NCI-H774 (cell line): Measurements from ENCODE around the gene SFT2D3.
A peak's percentile ranks its signal among the peaks of the same experiment; 100 is the strongest.

Source experiments
- DNase-seq: peaks from one replicate; lab custom pipeline; 2025; lab: John Stamatoyannopoulos, UW

SFT2D3 gene

GRCh38 chr2:127707890-127708648 is 6.8 kb downstream of the SFT2D3 start:
- DNase-seq, result no peak

DNA sequence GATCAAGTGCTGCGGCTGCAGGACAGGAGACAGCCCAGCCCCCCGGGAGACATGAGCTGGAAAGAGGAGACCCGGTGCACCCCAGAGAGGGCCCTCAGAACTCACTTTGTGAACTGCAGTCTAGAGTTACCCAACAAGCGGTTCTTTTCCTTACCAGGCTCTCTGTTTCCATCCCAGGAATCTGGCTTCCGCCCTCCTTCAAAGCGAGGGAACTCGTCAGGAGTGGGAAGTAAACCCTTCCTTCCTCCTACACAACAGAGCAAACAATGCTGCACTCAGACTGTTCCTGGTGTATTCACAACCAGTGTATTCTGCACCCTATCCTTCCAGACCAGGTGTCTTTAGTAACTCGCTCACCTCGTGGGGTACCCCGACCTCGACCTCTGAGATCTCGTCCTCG is 8.0 kb downstream of the SFT2D3 start:
- no peak for DNase-seq

- no peak for DNase-seq
Observed at GRCh38 chr2:127712999-127713398, 11.7 kb downstream of the SFT2D3 start.

DNA sequence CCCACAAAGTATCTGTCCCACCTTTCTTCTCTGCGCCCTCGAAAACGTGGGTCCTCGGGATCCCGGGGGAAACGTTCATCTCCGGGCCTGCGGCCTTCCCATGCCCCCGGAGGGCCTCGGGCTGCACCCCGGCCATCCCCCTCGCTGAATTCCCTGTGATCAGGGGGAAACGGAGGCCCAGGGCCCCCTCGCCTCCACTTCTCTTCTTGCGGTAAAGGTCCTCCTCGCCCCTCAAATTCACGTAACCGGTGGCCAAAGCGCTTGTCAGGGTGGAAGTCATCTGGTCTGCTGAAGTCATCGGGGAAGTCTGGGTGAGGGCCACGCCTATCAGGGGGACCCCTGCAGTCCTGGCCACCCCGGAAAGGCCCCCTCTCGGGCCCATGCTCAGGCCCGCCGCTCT is 12.3 kb downstream of the SFT2D3 start:
- no peak for DNase-seq

GRCh38 chr2:127715778-127716449 is 14.6 kb downstream of the SFT2D3 start:
- DNase-seq, result no peak

GRCh38 chr2:127718271-127718670 is 17.0 kb downstream of the SFT2D3 start:
- DNase-seq, result no peak

DNA sequence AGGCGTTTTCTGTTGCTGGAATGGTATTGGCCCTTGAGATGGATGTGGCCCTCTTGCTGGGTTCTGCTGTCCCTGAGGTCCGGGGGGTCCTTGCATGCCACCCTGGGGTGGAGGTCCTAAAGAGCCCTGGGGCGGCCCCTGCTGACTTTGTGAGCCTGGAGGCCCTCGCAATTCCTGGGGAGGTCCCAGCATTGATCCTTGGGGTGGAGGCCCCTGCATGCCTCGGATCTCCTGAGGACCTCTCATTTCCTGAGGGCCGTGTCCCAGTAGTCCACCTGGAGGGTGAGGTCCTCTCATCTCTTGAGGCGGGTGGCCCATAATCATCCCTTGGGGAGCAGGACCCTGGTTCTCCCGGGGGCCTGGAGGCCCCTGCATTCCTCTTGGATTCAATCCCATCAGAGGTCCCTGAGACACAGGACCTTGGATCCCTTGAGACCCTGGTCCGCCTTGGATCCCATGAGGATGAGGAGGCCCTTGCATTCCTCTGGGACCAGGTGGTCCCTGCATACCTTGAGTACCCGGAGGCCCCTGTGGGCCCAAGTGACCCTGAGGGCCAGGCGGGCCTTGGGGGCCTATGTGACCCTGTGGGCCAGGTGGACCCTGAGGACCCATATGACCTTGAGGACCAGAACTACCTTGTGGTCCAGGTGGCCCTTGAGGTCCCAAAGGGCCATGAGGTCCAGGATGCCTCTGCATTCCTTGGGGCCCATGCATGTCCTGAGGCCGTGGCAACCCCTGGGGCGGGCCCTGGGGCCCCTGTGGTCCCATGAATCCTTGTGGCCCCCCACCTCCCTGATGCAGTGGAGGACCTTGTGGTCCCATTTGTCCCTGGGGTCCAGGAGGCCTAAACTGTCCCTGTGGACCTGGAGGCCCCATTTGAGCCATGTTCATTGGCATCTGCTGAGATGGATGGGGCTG is 18.3 kb downstream of the SFT2D3 start:
- no peak for DNase-seq

GRCh38 chr2:127721311-127721977 is 20.1 kb downstream of the SFT2D3 start:
- no peak for DNase-seq

- DNase-seq, result no peak
Observed at GRCh38 chr2:127721978-127722355, 20.7 kb downstream of the SFT2D3 start.

GRCh38 chr2:127722807-127723206 is 21.5 kb downstream of the SFT2D3 start:
- DNase-seq, result no peak

DNA sequence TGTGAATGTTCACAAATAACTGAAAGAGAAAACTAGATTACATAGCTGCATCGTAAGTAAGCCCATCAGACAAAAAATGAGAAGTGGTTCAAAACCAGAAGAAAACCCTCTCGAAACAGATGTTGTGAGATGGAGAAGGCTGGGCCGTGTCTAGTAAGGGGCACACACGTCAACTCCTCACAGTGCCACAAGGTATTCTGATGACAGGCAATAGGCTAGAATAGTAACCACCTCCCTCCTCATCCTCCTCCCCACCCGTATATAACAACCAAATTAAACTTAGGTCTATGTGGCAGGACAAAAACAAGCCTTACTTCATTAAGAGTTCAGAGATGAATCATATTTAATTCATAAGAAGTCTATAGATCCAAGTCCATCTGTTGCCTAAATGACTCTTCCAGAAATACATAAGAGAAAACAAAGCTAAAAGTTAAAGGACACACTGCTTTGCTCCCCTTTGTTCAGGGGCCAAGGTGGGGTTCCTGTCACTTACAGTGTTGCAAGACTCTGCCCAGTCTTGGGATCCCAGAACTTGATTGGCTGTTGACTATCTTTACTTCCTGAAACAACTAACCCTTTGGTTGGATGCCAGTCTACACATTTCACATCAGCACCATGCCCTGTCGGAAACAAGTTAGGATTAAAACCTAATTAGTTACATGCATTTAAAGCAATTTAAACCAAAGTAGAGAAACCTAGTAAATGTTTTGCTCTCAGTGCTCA is 25.0 kb downstream of the SFT2D3 start:
- no peak for DNase-seq

DNA sequence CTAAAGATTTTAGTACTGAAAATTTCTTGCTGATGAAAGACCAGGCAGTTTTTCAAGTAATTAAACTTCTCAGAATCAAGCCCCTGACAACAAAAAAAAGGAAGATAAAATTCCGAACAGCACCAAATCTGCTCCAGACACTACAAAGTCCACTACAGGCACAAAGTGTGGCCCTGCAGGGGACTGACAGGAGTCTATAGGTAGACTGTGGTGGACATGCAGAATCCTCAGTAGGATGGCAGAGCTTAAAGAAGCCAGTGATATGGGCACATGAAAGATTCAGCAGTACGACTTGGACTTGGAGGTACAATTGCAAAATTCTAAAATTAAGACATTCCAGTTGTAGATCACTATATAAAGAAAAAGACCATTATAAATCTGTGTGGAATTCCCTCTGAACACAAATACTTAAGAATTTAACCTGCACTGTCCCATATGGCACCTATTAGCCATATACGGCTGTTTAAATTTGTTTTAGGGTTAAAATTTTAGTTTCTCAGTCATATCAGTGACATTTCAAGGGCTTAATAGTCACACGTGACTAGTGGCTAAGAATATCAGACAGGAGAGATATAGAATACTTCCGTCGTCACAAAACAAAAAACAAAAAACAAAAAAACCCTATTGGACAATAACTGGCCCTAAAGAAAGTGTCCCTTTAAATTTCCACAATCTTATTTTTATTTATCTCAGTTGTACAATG is 32.0 kb downstream of the SFT2D3 start:
- DNase-seq, result no peak

- no peak for DNase-seq
Observed at GRCh38 chr2:127733816-127734537, 32.7 kb downstream of the SFT2D3 start.

DNA sequence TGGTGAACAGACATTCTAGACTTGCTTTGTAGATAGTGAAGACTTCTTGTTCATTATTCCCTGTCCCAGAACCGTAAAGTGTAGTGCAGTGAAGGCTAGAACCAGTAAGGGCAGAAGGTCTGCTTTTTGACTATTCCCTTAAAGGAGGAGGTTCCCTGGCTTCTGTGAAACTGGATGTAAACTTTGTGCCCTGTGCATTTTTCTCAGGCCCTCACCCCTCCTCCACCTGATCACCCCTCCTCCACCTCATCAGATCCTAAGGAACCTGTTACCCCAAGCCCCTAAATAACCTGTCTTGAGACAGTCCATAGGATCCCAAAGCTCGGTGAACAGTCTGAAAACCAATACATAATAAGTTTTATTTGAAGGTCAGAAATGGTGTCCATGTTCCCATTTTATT is 33.7 kb downstream of the SFT2D3 start:
- no peak for DNase-seq

GRCh38 chr2:127735537-127736399 is 34.5 kb downstream of the SFT2D3 start:
- no peak for DNase-seq

DNA sequence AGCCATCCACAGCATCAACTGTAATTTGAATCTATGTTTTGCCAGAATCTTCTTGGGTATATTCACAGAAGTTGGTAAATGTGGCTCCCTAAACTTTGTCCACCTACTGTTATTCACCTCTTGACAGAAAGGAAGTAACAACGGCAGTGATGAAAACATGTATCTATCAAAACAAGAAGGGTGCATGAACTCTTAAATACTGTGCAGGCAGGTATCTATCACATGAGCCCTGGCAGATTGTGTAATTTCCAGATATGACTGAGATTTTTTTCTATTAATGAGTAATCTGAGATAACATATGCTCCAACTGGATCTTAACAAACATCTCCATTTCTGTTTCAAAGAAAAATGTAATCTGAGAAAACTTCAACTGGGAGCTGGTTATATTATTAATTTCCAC is 36.6 kb downstream of the SFT2D3 start:
- no peak for DNase-seq

GRCh38 chr2:127739800-127740199 is 38.5 kb downstream of the SFT2D3 start:
- no peak for DNase-seq

DNA sequence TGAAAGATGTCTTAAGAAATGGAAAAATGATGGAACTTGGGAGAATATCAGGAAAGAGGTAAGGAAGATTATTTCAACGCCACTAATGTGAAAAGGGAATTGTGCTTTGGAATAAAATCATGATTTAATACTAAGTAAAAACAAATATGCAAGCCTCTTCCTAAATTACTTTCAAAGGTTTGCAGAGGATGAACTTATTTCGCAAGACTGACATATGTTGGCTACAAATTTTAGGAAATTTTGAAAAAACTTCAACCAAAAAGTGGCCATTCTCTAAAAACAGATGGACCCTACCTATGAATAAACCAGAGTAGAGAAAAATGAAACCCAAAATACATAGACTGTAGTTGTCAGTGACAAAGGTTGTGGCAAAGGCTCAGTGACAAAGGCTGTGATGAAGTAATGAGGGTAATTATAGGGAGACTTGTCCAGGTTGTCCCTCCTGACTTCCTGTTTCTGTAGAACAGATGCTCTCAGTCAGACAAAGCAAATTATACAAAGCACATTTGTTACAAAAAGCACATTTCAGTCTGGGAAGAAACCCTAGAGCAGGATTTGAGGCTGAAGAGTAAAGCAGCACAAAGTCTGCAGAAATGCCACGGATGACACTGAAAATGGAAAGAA is 39.5 kb downstream of the SFT2D3 start:
- DNase-seq, result peak; percentile 39
